PC-9 (cell line): Measurements from ENCODE around the gene GSN. TPM values are rescaled to one million over a fixed set of nuclear protein-coding genes. Genes with fewer than 3 reads are reported as not detected.

ENCODE experiments used
- BruUV-seq: library from RNA; stranded (reverse); fragments of 400-500 nt; replicated peaks from 2 replicates; lab custom pipeline; 2021; lab: Mats Ljungman, UMichigan
- CTCF ChIA-PET: fragments of 300-600 bp; sonication (Branson Sonifier 250); formaldehyde crosslinking; loops from one replicate; lab custom pipeline; 2022; ENCODE audit warnings: antibody characterized with exemption; lab: Charles Lee
- POLR2A ChIA-PET: fragments of 300-600 bp; sonication (Branson Sonifier 250); formaldehyde crosslinking; loops from one replicate; lab custom pipeline; 2022; ENCODE audit warnings: antibody characterized with exemption; ENCODE audit not compliant: unreplicated experiment; lab: Charles Lee
- DNase-seq, 2 experiments: peaks; one replicate each; pipeline versions ENCODE4 v3.0.0 to v3.0.0-alpha.2; 2015 to 2022; ENCODE audit warnings: mixed read lengths in 1 of 2
- H2AFZ ChIP-seq: fragments of 200-600 bp; sonication (generic); 2 replicates; pipeline ENCODE4 v1.8.1; 2017; ENCODE audit warnings: antibody characterized with exemption
- H3F3A ChIP-seq: fragments of 200-600 bp; sonication (generic); 2 replicates; pipeline ENCODE4 v1.8.1; 2017; ENCODE audit warnings: antibody characterized with exemption, mild to moderate bottlenecking, low read depth; ENCODE audit not compliant: insufficient read depth
- H3K27ac ChIP-seq: fragments of 200-600 bp; sonication (generic); 2 replicates; pipeline ENCODE4 v1.6.1; 2016; ENCODE audit warnings: mixed run types
- H3K27me3 ChIP-seq: fragments of 200-600 bp; sonication (generic); 2 replicates; pipeline ENCODE4 v1.6.1; 2016; ENCODE audit warnings: low read depth, mixed run types; ENCODE audit not compliant: insufficient read depth
- H3K36me3 ChIP-seq: fragments of 200-600 bp; sonication (generic); 2 replicates; pipeline ENCODE4 v1.6.1; 2016; ENCODE audit warnings: low read depth, mixed run types
- H3K4me1 ChIP-seq: fragments of 200-600 bp; sonication (generic); replicated peaks from 2 replicates; pipeline ENCODE4 v1.6.1; 2016; ENCODE audit warnings: mixed run types; ENCODE audit not compliant: insufficient read depth
- H3K4me2 ChIP-seq: fragments of 200-600 bp; sonication (generic); 2 replicates; pipeline ENCODE4 v1.6.1; 2017; ENCODE audit warnings: mixed run types
- H3K4me3 ChIP-seq: fragments of 200-600 bp; sonication (generic); 2 replicates; pipeline ENCODE4 v1.6.1; 2016; ENCODE audit warnings: mixed run types
- H3K79me2 ChIP-seq: fragments of 200-600 bp; sonication (generic); 2 replicates; pipeline ENCODE4 v1.6.1; 2017; ENCODE audit warnings: low read depth, mixed run types
- H3K9me2 ChIP-seq: fragments of 200-600 bp; sonication (generic); 2 replicates; pipeline ENCODE4 v1.8.1; 2017; ENCODE audit warnings: mild to moderate bottlenecking; ENCODE audit not compliant: insufficient read depth
- H3K9me3 ChIP-seq: fragments of 200-600 bp; sonication (generic); 2 replicates; pipeline ENCODE4 v1.8.1; 2016; ENCODE audit warnings: low read depth; ENCODE audit not compliant: insufficient read depth
- H4K20me1 ChIP-seq: fragments of 200-600 bp; sonication (generic); 2 replicates; pipeline ENCODE4 v1.8.1; 2017; ENCODE audit not compliant: insufficient read depth
- CTCF ChIP-seq: fragments of 200-600 bp; sonication (generic); conservative IDR thresholded peaks from 2 replicates; pipeline ENCODE4 v1.6.1; 2017; ENCODE audit warnings: mixed run types, antibody characterized with exemption, mild to moderate bottlenecking, moderate library complexity
- EZH2 ChIP-seq: fragments of 200-600 bp; sonication (generic); IDR thresholded peaks from 2 replicates; pipeline ENCODE4 v1.8.0; 2017; ENCODE audit warnings: antibody characterized with exemption, low read depth
- intact Hi-C: fragments of 100-400 bp; cut with micrococcal nuclease; formaldehyde crosslinking; loops from one replicate; pipeline ENCODE4 v1.10.0; 2022; ENCODE audit not compliant: unreplicated experiment
- total RNA-seq: library from RNA; stranded (reverse); gene quantifications from 2 replicates; pipeline ENCODE4 v1.2.3, GENCODE V29; 2021

The GSN gene
- total RNA-seq, 1 experiment from 2014 or later, result 135 TPM

GRCh38 chr9:121367306-121368137 lies 99.6 kb downstream of the GSN start:
- Histone ChIP-seq H3K4me1 (peaks cover 15% of the 10 kb centered on the region), H3F3A (peaks cover 21% of the 10 kb centered on the region), H3K79me2 (no peaks in the 10 kb centered on the region), H3K4me2 (no peak overlapping the region), H3K9me2 (no peaks in the 10 kb centered on the region), H3K4me3 (no peak overlapping the region), H2AFZ (no peak overlapping the region), H3K36me3 (no peaks in the 10 kb centered on the region), H3K9me3 (no peaks in the 10 kb centered on the region), H4K20me1 (no peaks in the 10 kb centered on the region), H3K27ac (no peak overlapping the region), H3K27me3 (no peaks in the 10 kb centered on the region)
- no peak for DNase-seq
- ChIA-PET CTCF (interaction anchor here (0.6 kb wide), 1 partner anchor 8 kb away, joined by 3 read pairs; no protein-coding TSS in a partner anchor), POLR2A (no interaction called here)
- intact Hi-C loops, result no loop called here
- BruUV-seq, result no TSS peak
- TF ChIP-seq CTCF (no peak), EZH2 (no peak)

- Histone ChIP-seq H3K4me2 (no peak overlapping the region), H3K4me3 (no peak overlapping the region), H3K9me2 (no peaks in the 10 kb centered on the region), H4K20me1 (no peaks in the 10 kb centered on the region), H3K27me3 (no peaks in the 10 kb centered on the region), H3K27ac (no peak overlapping the region), H3K4me1 (peaks cover 21% of the 10 kb centered on the region), H3K79me2 (no peaks in the 10 kb centered on the region), H2AFZ (no peak overlapping the region), H3F3A (peaks cover 27% of the 10 kb centered on the region), H3K9me3 (no peaks in the 10 kb centered on the region), H3K36me3 (no peaks in the 10 kb centered on the region)
- no peak for DNase-seq
- intact Hi-C loops, result no loop called here
- POLR2A ChIA-PET, result no interaction called here
- TF ChIP-seq CTCF (no peak), EZH2 (no peak)
- CTCF ChIA-PET, result no interaction called here
- BruUV-seq, result no TSS peak
These were observed 100.2 kb downstream of the GSN start for GRCh38 chr9:121368138-121368522.

GRCh38 chr9:121368745-121369144 lies 100.8 kb downstream of the GSN start:
- no peak overlapping the region for H2AFZ ChIP-seq
- no peaks in the 10 kb centered on the region for H4K20me1 ChIP-seq
- H3K4me2 ChIP-seq, result no peak overlapping the region
- POLR2A ChIA-PET, result no interaction called here
- no peaks in the 10 kb centered on the region for H3K79me2 ChIP-seq
- H3K36me3 ChIP-seq, result no peaks in the 10 kb centered on the region
- H3K27ac ChIP-seq, result no peak overlapping the region
- no peak for DNase-seq
- CTCF ChIA-PET, result no interaction called here
- H3K4me1 ChIP-seq, result peaks cover 28% of the 10 kb centered on the region
- H3K27me3 ChIP-seq, result no peaks in the 10 kb centered on the region
- no TSS peak for BruUV-seq
- H3F3A ChIP-seq, result peaks cover 33% of the 10 kb centered on the region
- intact Hi-C loops, result no loop called here
- TF ChIP-seq CTCF (no peak), EZH2 (no peak)
- H3K9me2 ChIP-seq, result no peaks in the 10 kb centered on the region
- no peak overlapping the region for H3K4me3 ChIP-seq
- no peaks in the 10 kb centered on the region for H3K9me3 ChIP-seq
